ENCODE measurements around the gene OR2B2.

The OR2B2 gene

DNA sequence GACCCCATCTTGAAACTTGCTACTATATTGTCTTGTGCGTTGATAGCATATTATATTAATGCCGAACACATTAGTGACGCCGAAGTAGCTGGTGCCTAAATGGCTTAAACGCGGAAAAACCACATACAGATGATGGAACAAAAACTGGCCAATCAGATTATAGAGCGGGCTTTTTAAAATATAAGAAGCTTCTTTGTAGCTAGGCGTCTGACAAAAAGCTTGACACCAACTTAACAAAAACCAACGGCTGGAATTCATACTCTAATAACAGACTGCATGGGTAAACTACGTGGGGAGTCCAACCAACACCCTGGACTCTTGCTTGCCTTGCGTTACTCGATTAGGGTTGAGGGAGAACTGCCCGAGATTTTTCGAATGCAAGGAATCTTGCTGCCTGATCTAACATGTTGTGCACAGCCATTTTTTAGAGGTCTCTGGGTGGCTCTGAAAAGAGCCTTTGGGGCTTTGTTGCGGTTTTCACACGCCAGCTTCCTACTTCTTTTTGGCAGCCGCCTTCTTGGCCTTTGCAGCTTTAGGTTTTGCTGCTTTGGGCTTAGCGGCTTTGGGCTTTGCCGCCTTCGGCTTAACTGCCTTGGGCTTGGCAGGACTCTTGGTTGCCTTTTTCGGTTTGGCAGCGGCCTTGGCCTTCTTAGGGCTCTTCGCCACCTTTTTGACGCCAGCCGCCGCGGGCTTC, 45.7 kb downstream of the OR2B2 start:
- peak; percentile 86 for DNase-seq

DNA sequence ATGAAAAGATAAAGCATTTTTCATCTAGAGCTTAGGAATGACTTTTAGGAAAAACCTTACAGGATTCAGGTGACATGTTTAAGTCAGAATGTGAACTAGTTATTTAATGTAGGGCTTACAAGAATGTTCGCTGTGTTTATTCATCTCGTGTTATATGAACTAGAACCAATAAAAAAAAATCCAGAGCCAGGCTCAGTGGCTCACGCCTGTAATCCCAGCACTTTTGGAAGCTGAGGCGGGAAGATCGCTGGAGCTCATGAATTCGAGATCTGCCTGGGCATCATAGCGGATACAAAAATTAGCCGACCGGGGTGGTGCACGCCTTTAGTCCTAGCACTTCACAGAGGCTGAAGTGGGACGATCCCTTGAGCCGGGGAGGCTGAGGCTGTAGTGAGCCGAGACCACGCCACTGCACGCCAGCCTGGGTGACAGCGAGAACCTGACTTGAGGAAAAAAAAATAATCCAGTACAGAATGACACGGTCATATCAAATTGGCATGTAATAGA, 46.3 kb downstream of the OR2B2 start:
- DNase-seq = no peak

DNA sequence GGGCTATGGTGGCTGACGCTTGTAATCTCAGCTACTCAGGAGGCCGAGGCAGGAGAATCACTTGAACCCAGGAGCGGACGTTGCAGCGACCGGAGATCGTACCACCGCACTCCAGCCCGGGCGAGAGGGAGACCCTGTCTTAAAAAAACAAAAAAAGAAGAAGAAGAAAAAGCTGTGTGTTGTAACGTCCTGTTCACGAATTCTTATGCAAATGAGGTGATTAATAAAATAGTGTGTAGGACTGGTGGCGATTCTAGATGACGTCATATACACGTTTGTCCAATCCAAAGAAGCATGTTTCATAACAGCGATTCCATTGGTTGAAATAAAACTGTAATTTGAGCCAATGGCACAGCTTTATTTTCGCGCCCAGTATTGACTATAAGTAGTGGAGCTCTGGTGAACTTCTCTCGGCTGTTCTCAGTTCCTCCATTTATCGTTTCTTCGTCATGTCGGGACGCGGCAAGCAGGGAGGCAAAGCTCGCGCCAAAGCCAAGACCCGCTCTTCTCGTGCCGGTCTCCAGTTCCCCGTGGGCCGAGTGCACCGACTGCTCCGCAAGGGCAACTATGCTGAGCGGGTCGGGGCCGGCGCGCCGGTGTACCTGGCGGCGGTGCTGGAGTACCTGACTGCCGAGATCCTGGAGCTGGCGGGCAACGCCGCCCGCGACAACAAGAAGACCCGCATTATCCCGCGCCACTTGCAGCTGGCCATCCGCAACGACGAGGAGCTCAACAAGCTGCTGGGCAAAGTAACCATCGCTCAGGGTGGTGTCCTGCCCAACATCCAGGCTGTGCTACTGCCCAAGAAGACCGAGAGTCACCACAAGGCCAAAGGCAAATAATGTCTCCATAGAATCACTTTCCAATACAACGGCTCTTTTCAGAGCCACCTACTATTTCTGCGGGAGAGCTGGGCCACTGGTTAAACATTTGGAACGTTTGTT, 47.0 kb downstream of the OR2B2 start:
- peak; percentile 97 for DNase-seq

GRCh38 chr6:27863962-27864905, 48.0 kb downstream of the OR2B2 start:
- DNase-seq = no peak

GRCh38 chr6:27862396-27863066, 49.7 kb downstream of the OR2B2 start:
- DNase-seq = no peak

GRCh38 chr6:27861861-27862260, 50.3 kb downstream of the OR2B2 start:
- no peak for DNase-seq

DNA sequence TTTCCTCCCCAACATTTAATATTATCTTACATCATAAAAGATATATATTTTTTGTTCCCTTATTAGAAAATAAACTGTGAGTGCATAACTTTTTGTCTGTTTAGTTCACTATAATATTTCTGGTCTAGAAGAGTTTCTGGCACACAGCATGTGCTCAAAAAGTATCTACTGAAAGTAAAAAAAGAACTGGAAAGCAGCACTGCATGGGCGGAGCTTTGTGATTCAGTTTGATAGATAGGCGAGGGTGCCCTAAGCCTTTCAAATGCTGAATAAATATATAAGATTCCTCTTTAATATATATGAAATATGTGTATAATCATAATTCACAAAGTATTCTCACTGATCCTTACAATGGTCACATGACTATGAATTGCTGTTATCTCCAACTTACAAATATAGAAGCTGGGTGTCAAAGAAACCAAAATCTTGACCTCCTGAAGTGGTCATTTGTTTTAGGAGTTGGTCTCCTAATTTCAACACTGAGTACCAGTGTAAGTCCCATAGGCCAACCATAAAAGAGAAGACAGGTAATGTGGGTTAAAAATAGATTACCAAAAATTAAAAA, 50.8 kb downstream of the OR2B2 start:
- DNase-seq = no peak

All from SIG-M5 (cell line).